ENCODE data around the gene HMGB3. TPM values are rescaled to one million over a fixed set of nuclear protein-coding genes. Genes with fewer than 3 reads are reported as not detected.
A peak's percentile ranks its signal among the peaks of the same experiment; 100 is the strongest.

Gene HMGB3
- total RNA-seq, 2 donors from 2014 or later = 220 to 413 TPM

- no peak for TF ChIP-seq CTCF (conservative IDR thresholded peaks at IDR 0.05)
- Histone ChIP-seq H3K9me3 (ENCODE audit: control insufficient read depth, low read length) (no peaks in the 10 kb centered on the region), H3K27ac (ENCODE audit: low read depth, low read length) (no peak overlapping the region), H3K4me1 (ENCODE audit: control insufficient read depth, insufficient read depth, low read length) (no peaks in the 10 kb centered on the region), H3K4me3 (ENCODE audit: low read length) (no peak overlapping the region), H3K27me3 (ENCODE audit: control insufficient read depth, insufficient read depth, low read length, poor library complexity, severe bottlenecking) (no peaks in the 10 kb centered on the region), H3K9ac (ENCODE audit: extremely low read depth, low read length, poor library complexity, severe bottlenecking) (no peak overlapping the region), H3K36me3 (ENCODE audit: control insufficient read depth, insufficient read depth, low read length) (no peaks in the 10 kb centered on the region)
- no peak for DNase-seq
- Mint-ChIP-seq H3K4me3 (no peak overlapping the region), H3K4me1 (peaks cover 20% of the 10 kb centered on the region), H3K9me3 (peaks cover 3% of the 10 kb centered on the region), H3K27me3 (ENCODE audit: insufficient read depth) (no peaks in the 10 kb centered on the region), H3K27ac (no peak overlapping the region), H3K36me3 (ENCODE audit: low read depth) (no peaks in the 10 kb centered on the region)
- 85% methylated on average over 3 of the region's 3 CpGs; no CpG with 5 or more reads in 1 of the 2 experiments for WGBS, 2 experiments (ENCODE audit: insufficient coverage in 1 of 2, insufficient read length in 1 of 2)
Measured at GRCh38 chrX:150966742-150967141, 16.4 kb upstream of the HMGB3 start.

- TF ChIP-seq CTCF (conservative IDR thresholded peaks at IDR 0.05) = no peak
- no peaks in the 10 kb centered on the region for H3K27me3 Mint-ChIP-seq (ENCODE audit: insufficient read depth)
Measured at GRCh38 chrX:150967786-150968185, 15.3 kb upstream of the HMGB3 start.

GRCh38 chrX:150968862-150969720, 14.0 kb upstream of the HMGB3 start:
- peaks cover 4% of the 10 kb centered on the region for H3K9me3 Mint-ChIP-seq
- no peak for TF ChIP-seq CTCF (conservative IDR thresholded peaks at IDR 0.05)
- H3K4me1 ChIP-seq (ENCODE audit: control insufficient read depth, insufficient read depth, low read length) = no peaks in the 10 kb centered on the region
- no peak overlapping the region for H3K9ac ChIP-seq (ENCODE audit: extremely low read depth, low read length, poor library complexity, severe bottlenecking)
- no peak overlapping the region for H3K4me3 ChIP-seq (ENCODE audit: low read length)
- H3K27me3 ChIP-seq (ENCODE audit: control insufficient read depth, insufficient read depth, low read length, poor library complexity, severe bottlenecking) = no peaks in the 10 kb centered on the region
- DNase-seq = peak; percentile 81
- no peaks in the 10 kb centered on the region for H3K27me3 Mint-ChIP-seq (ENCODE audit: insufficient read depth)
- peaks cover 25% of the 10 kb centered on the region for H3K4me1 Mint-ChIP-seq
- H3K9me3 ChIP-seq (ENCODE audit: control insufficient read depth, low read length) = no peaks in the 10 kb centered on the region
- H3K27ac Mint-ChIP-seq = peak overlapping the region; percentile 11
- no peak overlapping the region for H3K4me3 Mint-ChIP-seq
- WGBS, 2 experiments (ENCODE audit: insufficient coverage in 1 of 2, insufficient read length in 1 of 2) = 66 to 73% methylated on average over 6 to 17 of the region's 17 CpGs
- no peaks in the 10 kb centered on the region for H3K36me3 ChIP-seq (ENCODE audit: control insufficient read depth, insufficient read depth, low read length)
- no peaks in the 10 kb centered on the region for H3K36me3 Mint-ChIP-seq (ENCODE audit: low read depth)
- no peak overlapping the region for H3K27ac ChIP-seq (ENCODE audit: low read depth, low read length)

More at GRCh38 chrX:150967786-150968185, 15.3 kb upstream of the HMGB3 start:
- Histone ChIP-seq H3K9ac (ENCODE audit: extremely low read depth, low read length, poor library complexity, severe bottlenecking) (no peak overlapping the region), H3K27ac (ENCODE audit: low read depth, low read length) (no peak overlapping the region), H3K9me3 (ENCODE audit: control insufficient read depth, low read length) (no peaks in the 10 kb centered on the region), H3K36me3 (ENCODE audit: control insufficient read depth, insufficient read depth, low read length) (no peaks in the 10 kb centered on the region), H3K4me3 (ENCODE audit: low read length) (no peak overlapping the region), H3K27me3 (ENCODE audit: control insufficient read depth, insufficient read depth, low read length, poor library complexity, severe bottlenecking) (no peaks in the 10 kb centered on the region), H3K4me1 (ENCODE audit: control insufficient read depth, insufficient read depth, low read length) (no peaks in the 10 kb centered on the region)
- Mint-ChIP-seq H3K27ac (no peak overlapping the region), H3K36me3 (ENCODE audit: low read depth) (no peaks in the 10 kb centered on the region), H3K4me1 (peaks cover 20% of the 10 kb centered on the region), H3K9me3 (peaks cover 3% of the 10 kb centered on the region), H3K4me3 (no peak overlapping the region)
- DNase-seq = no peak
- WGBS, 2 experiments (ENCODE audit: insufficient coverage in 1 of 2, insufficient read length in 1 of 2) = 91 to 100% methylated on average over 1 to 10 of the region's 10 CpGs

Data from endodermal cell (in vitro differentiated cells).